Muscle of leg (tissue), 16 donors: Measurements from ENCODE around the gene GTF2A1. TPM values are rescaled to one million over a fixed set of nuclear protein-coding genes. Genes with fewer than 3 reads are reported as not detected.

ENCODE experiments used
- DNase-seq: peaks from one replicate; pipeline ENCODE4 v3.0.0; 2013
- H3K27ac ChIP-seq: one replicate; pipeline ENCODE4 v1.5.1; 2013; ENCODE audit warnings: mild to moderate bottlenecking, low read length, control low read depth
- H3K27me3 ChIP-seq: one replicate; pipeline ENCODE4 v1.6.1; 2013; ENCODE audit warnings: low read length; ENCODE audit not compliant: control insufficient read depth, insufficient read depth
- H3K36me3 ChIP-seq: one replicate; pipeline ENCODE4 v1.6.1; 2013; ENCODE audit warnings: low read length; ENCODE audit not compliant: control insufficient read depth, insufficient read depth
- H3K4me1 ChIP-seq: one replicate; pipeline ENCODE4 v1.6.1; 2013; ENCODE audit warnings: low read length; ENCODE audit not compliant: control insufficient read depth, insufficient read depth
- H3K4me3 ChIP-seq: one replicate; pipeline ENCODE4 v1.5.1; 2013; ENCODE audit warnings: low read length, control low read depth
- H3K9me3 ChIP-seq: replicated peaks from 2 replicates; pipeline ENCODE4 v1.6.1; 2013; ENCODE audit warnings: low read depth, low read length; ENCODE audit not compliant: control insufficient read depth
- WGBS: methylation state at CpG from one replicate; pipeline ENCODE4 v1.1.5; 2013; ENCODE audit warnings: missing lambda C conversion rate; ENCODE audit not compliant: insufficient coverage; 5-methylcytosine and 5-hydroxymethylcytosine counted together
- long read RNA-seq, 11 donors: transcript quantifications; one replicate each; lab custom pipeline, GENCODE V29; 2026
- polyA plus RNA-seq, 8 donors: library from polyadenylated mRNA; unstranded; fragments of 120-200 nt; gene quantifications; one replicate each; pipeline versions ENCODE4 v1.2.1 to v1.2.3, GENCODE V29; 2013; ENCODE audit warnings: inconsistent platforms in 1 of 8, low replicate concordance in 1 of 8; ENCODE audit not compliant: insufficient read length in 8 of 8, insufficient read depth in 1 of 8
- total RNA-seq: library from RNA; stranded (reverse); fragments of 120-200 nt; gene quantifications from one replicate; pipeline ENCODE4 v1.2.4, GENCODE V29; 2013

GTF2A1 gene
- total RNA-seq (12.4 TPM), polyA plus RNA-seq (10 to 100 TPM; 12.1 to 24.3 (median 16.8) TPM)
- long read RNA-seq, donor 1, full-length matches to known transcripts, result 3 of 41 reads
- long read RNA-seq, donor 1, partial matches to known transcripts, result 38 of 41 reads
- long read RNA-seq, donor 1, other reads (novel, unspliced or antisense), result 0 of 41 reads
- long read RNA-seq, donor 2, result 0 reads
- long read RNA-seq, donor 3, full-length matches to known transcripts, result 5 of 72 reads
- long read RNA-seq, donor 3, partial matches to known transcripts, result 67 of 72 reads
- long read RNA-seq, donor 3, other reads (novel, unspliced or antisense), result 0 of 72 reads
- long read RNA-seq, donor 4, partial matches to known transcripts, result 21 of 21 reads
- long read RNA-seq, donor 4, other reads (novel, unspliced or antisense), result 0 of 21 reads
- long read RNA-seq, donor 5, full-length matches to known transcripts, result 5 of 122 reads
- long read RNA-seq, donor 5, partial matches to known transcripts, result 117 of 122 reads
- long read RNA-seq, donor 5, other reads (novel, unspliced or antisense), result 0 of 122 reads
- long read RNA-seq, donor 6, full-length matches to known transcripts, result 2 of 45 reads
- long read RNA-seq, donor 6, partial matches to known transcripts, result 43 of 45 reads
- long read RNA-seq, donor 6, other reads (novel, unspliced or antisense), result 0 of 45 reads
- long read RNA-seq, donor 7, partial matches to known transcripts, result 51 of 51 reads
- long read RNA-seq, donor 7, other reads (novel, unspliced or antisense), result 0 of 51 reads
- long read RNA-seq, donor 8, full-length matches to known transcripts, result 1 of 51 reads
- long read RNA-seq, donor 8, partial matches to known transcripts, result 50 of 51 reads
- long read RNA-seq, donor 8, other reads (novel, unspliced or antisense), result 0 of 51 reads
- long read RNA-seq, donor 9, full-length matches to known transcripts, result 3 of 45 reads
- long read RNA-seq, donor 9, partial matches to known transcripts, result 42 of 45 reads
- long read RNA-seq, donor 9, other reads (novel, unspliced or antisense), result 0 of 45 reads
- long read RNA-seq, donor 10, full-length matches to known transcripts, result 2 of 101 reads
- long read RNA-seq, donor 10, partial matches to known transcripts, result 99 of 101 reads
- long read RNA-seq, donor 10, other reads (novel, unspliced or antisense), result 0 of 101 reads
- long read RNA-seq, donor 11, full-length matches to known transcripts, result 2 of 50 reads
- long read RNA-seq, donor 11, partial matches to known transcripts, result 48 of 50 reads
- long read RNA-seq, donor 11, other reads (novel, unspliced or antisense), result 0 of 50 reads

GRCh38 chr14:81220830-81221578 is at the start of gene GTF2A1:
TSS of gene GTF2A1 (minus strand) at chr14:81220959. CDS start at chr14:81220518, 441 bp downstream.
- Histone ChIP-seq H3K4me3 (peak within 1 kb of the TSS; percentile 90), H3K27me3 (no peaks in the 10 kb centered on the region), H3K4me1 (peaks cover 8% of the 10 kb centered on the region), H3K27ac (peak within 1 kb of the TSS; percentile 100), H3K36me3 (no peaks in the 10 kb centered on the region), H3K9me3 (no peaks in the 10 kb centered on the region)
- under 1% methylated on average over 52 of the region's 84 CpGs for WGBS
- DNase-seq, result peak; percentile 99

- whole genome bisulfite sequencing, result no CpG with 5 or more reads among the region's 3 CpGs
- H3K4me3 ChIP-seq, result no peak overlapping the region
- peaks cover 12% of the 10 kb centered on the region for H3K36me3 ChIP-seq
- peaks cover 6% of the 10 kb centered on the region for H3K4me1 ChIP-seq
- no peaks in the 10 kb centered on the region for H3K9me3 ChIP-seq
- no peaks in the 10 kb centered on the region for H3K27me3 ChIP-seq
- no peak for DNase-seq
- H3K27ac ChIP-seq, result no peak overlapping the region
These were observed 49.2 kb upstream of the GTF2A1 start for GRCh38 chr14:81269979-81270375.

GRCh38 chr14:81269100-81269978 is 48.6 kb upstream of the GTF2A1 start:
- H3K4me1 ChIP-seq, result peaks cover 6% of the 10 kb centered on the region
- H3K4me3 ChIP-seq, result no peak overlapping the region
- no peaks in the 10 kb centered on the region for H3K27me3 ChIP-seq
- no peaks in the 10 kb centered on the region for H3K9me3 ChIP-seq
- DNase-seq, result peak; percentile 83
- peaks cover 12% of the 10 kb centered on the region for H3K36me3 ChIP-seq
- 10% methylated on average over 2 of the region's 7 CpGs for WGBS
- H3K27ac ChIP-seq, result no peak overlapping the region

GRCh38 chr14:81268016-81268416 is 47.3 kb upstream of the GTF2A1 start:
- DNase-seq, result no peak
- Histone ChIP-seq H3K36me3 (peaks cover 12% of the 10 kb centered on the region), H3K4me1 (no peaks in the 10 kb centered on the region), H3K9me3 (no peaks in the 10 kb centered on the region), H3K27me3 (no peaks in the 10 kb centered on the region), H3K4me3 (no peak overlapping the region), H3K27ac (no peak overlapping the region)
- 88% methylated on average over 2 of the region's 3 CpGs for WGBS

GRCh38 chr14:81265636-81266169 is 44.9 kb upstream of the GTF2A1 start:
- no peak for DNase-seq
- no peak overlapping the region for H3K4me3 ChIP-seq
- WGBS, result no CpG with 5 or more reads among the region's 3 CpGs
- H3K36me3 ChIP-seq, result peaks cover 12% of the 10 kb centered on the region
- no peak overlapping the region for H3K27ac ChIP-seq
- peaks cover 3% of the 10 kb centered on the region for H3K4me1 ChIP-seq
- H3K9me3 ChIP-seq, result no peaks in the 10 kb centered on the region
- no peaks in the 10 kb centered on the region for H3K27me3 ChIP-seq

- no peaks in the 10 kb centered on the region for H3K27me3 ChIP-seq
- no peak overlapping the region for H3K4me3 ChIP-seq
- peaks cover 3% of the 10 kb centered on the region for H3K4me1 ChIP-seq
- no peaks in the 10 kb centered on the region for H3K9me3 ChIP-seq
- H3K36me3 ChIP-seq, result peaks cover 8% of the 10 kb centered on the region
- WGBS, result no CpG with 5 or more reads among the region's 1 CpG
- H3K27ac ChIP-seq, result no peak overlapping the region
- no peak for DNase-seq
These were observed 43.9 kb upstream of the GTF2A1 start for GRCh38 chr14:81264671-81265070.

- Histone ChIP-seq H3K9me3 (no peaks in the 10 kb centered on the region), H3K4me1 (peaks cover 3% of the 10 kb centered on the region), H3K4me3 (no peak overlapping the region), H3K36me3 (peaks cover 12% of the 10 kb centered on the region), H3K27me3 (no peaks in the 10 kb centered on the region), H3K27ac (no peak overlapping the region)
- DNase-seq, result no peak
- 91% methylated on average over 3 of the region's 4 CpGs for WGBS
These were observed 43.1 kb upstream of the GTF2A1 start for GRCh38 chr14:81263777-81264410.

GRCh38 chr14:81261176-81261575 is 40.4 kb upstream of the GTF2A1 start:
- peaks cover 6% of the 10 kb centered on the region for H3K36me3 ChIP-seq
- no peak overlapping the region for H3K27ac ChIP-seq
- peaks cover 3% of the 10 kb centered on the region for H3K4me1 ChIP-seq
- no peak overlapping the region for H3K4me3 ChIP-seq
- H3K27me3 ChIP-seq, result no peaks in the 10 kb centered on the region
- peak; percentile 71 for DNase-seq
- no peaks in the 10 kb centered on the region for H3K9me3 ChIP-seq
- WGBS, result no CpG with 5 or more reads among the region's 3 CpGs
